HL-60 (cell line): Measurements from ENCODE around the gene COL19A1.

Experiments used
- GABPA ChIP-seq: IDR thresholded peaks from 2 replicates; pipeline ENCODE4 v1.6.1; 2012; ENCODE audit warnings: low read depth
- POLR2AphosphoS5 ChIP-seq: IDR thresholded peaks from 2 replicates; pipeline ENCODE4 v1.6.1; 2012; ENCODE audit warnings: low read depth
- REST ChIP-seq: IDR thresholded peaks from 2 replicates; pipeline ENCODE4 v1.6.1; 2012; ENCODE audit warnings: low read depth; ENCODE audit not compliant: insufficient replicate concordance
- SPI1 ChIP-seq: IDR thresholded peaks from 2 replicates; pipeline ENCODE4 v1.6.1; 2012; ENCODE audit warnings: low read depth, mild to moderate bottlenecking, borderline replicate concordance
- TF ChIP-seq, protein P1 (sequence below): IDR thresholded peaks from one replicate; pipeline ENCODE4 v1.5.1; 2011; ENCODE audit warnings: low read length, control low read depth, inconsistent platforms; ENCODE audit not compliant: insufficient read depth

DNA sequence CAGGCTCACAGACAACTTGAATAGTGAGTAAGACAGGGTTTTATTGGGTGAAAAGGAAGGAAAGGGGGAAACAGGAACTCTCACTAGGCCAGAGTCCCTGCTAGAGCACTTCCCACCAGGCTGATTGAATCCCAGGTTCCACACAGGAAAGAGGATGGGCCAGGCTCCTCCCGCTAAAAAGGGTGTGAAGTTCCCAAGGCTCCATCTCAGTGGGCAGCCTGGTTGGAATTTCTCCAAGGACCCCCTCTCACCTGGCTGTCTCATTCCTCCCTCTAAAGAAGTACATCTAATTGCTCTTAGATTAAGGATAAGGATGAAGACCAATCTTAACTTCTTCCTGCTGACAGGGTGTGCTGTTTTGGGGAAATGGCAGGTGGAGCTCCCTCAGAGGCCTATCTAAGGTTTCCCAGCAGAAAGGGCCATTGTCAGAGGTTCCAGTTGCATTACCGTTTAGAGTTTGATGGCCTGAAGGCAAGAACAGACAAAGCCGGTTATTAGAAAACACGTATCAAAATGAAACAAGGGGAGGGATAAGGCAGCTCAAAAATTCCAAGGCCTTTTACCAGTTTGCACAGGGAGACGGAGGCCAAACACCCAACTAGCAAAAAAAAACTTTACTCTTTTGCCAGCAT is 21.5 kb downstream of the COL19A1 start:
- no peak for TF ChIP-seq REST
- TF ChIP-seq, protein P1, sequence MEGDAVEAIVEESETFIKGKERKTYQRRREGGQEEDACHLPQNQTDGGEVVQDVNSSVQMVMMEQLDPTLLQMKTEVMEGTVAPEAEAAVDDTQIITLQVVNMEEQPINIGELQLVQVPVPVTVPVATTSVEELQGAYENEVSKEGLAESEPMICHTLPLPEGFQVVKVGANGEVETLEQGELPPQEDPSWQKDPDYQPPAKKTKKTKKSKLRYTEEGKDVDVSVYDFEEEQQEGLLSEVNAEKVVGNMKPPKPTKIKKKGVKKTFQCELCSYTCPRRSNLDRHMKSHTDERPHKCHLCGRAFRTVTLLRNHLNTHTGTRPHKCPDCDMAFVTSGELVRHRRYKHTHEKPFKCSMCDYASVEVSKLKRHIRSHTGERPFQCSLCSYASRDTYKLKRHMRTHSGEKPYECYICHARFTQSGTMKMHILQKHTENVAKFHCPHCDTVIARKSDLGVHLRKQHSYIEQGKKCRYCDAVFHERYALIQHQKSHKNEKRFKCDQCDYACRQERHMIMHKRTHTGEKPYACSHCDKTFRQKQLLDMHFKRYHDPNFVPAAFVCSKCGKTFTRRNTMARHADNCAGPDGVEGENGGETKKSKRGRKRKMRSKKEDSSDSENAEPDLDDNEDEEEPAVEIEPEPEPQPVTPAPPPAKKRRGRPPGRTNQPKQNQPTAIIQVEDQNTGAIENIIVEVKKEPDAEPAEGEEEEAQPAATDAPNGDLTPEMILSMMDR = no peak
- no peak for TF ChIP-seq POLR2AphosphoS5
- TF ChIP-seq GABPA = no peak
- no peak for TF ChIP-seq SPI1
